AG09309 (cell line): ENCODE results near the gene F13A1.

Experiments used
- DNase-seq: peaks from one replicate; pipeline ENCODE4 v3.0.0-alpha.2; 2010; ENCODE audit warnings: low read depth
- H3K4me3 ChIP-seq: 2 replicates; pipeline ENCODE4 v1.5.1; 2011; ENCODE audit warnings: mild to moderate bottlenecking, low read depth, low read length, moderate library complexity; ENCODE audit not compliant: control insufficient read depth
- TF ChIP-seq, protein P1 (sequence below): IDR thresholded peaks from 2 replicates; pipeline ENCODE4 v1.5.1; 2011; ENCODE audit warnings: mild to moderate bottlenecking, low read depth, low read length, inconsistent platforms; ENCODE audit not compliant: insufficient read depth, control insufficient read depth; ENCODE audit errors: missing control alignments

The F13A1 gene

GRCh38 chr6:6195080-6195479 is 125.4 kb downstream of the F13A1 start:
- DNase-seq: no peak
- H3K4me3 ChIP-seq: no peak overlapping the region
- TF ChIP-seq, protein P1, sequence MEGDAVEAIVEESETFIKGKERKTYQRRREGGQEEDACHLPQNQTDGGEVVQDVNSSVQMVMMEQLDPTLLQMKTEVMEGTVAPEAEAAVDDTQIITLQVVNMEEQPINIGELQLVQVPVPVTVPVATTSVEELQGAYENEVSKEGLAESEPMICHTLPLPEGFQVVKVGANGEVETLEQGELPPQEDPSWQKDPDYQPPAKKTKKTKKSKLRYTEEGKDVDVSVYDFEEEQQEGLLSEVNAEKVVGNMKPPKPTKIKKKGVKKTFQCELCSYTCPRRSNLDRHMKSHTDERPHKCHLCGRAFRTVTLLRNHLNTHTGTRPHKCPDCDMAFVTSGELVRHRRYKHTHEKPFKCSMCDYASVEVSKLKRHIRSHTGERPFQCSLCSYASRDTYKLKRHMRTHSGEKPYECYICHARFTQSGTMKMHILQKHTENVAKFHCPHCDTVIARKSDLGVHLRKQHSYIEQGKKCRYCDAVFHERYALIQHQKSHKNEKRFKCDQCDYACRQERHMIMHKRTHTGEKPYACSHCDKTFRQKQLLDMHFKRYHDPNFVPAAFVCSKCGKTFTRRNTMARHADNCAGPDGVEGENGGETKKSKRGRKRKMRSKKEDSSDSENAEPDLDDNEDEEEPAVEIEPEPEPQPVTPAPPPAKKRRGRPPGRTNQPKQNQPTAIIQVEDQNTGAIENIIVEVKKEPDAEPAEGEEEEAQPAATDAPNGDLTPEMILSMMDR: no peak

- DNase-seq: no peak
- no peak overlapping the region for H3K4me3 ChIP-seq
- TF ChIP-seq, protein P1: no peak
These were observed 127.2 kb downstream of the F13A1 start for GRCh38 chr6:6193221-6193745.

GRCh38 chr6:6191909-6192308 is 128.6 kb downstream of the F13A1 start:
- no peak overlapping the region for H3K4me3 ChIP-seq
- TF ChIP-seq, protein P1: no peak
- no peak for DNase-seq

DNA sequence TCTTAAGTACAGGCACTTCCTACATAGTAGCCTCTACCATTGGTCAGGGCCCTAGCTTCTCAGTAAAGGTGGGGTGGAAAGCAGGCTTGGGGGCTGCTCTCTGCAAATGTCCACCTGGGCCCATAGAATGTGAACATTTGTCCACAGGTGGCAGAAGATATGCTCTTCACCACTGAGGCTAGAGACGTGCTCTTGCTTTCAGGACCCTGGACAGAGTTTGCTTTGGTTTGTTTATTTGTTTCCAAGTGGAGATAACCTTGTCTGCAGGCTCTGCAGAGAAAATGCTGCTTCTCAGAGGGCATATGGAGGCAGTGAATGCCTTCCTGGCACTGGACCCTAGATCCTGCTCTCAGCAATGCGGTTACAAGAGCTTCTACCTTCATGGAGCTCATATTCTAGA is 129.0 kb downstream of the F13A1 start:
- no peak for DNase-seq
- TF ChIP-seq, protein P1: no peak
- no peak overlapping the region for H3K4me3 ChIP-seq

DNA sequence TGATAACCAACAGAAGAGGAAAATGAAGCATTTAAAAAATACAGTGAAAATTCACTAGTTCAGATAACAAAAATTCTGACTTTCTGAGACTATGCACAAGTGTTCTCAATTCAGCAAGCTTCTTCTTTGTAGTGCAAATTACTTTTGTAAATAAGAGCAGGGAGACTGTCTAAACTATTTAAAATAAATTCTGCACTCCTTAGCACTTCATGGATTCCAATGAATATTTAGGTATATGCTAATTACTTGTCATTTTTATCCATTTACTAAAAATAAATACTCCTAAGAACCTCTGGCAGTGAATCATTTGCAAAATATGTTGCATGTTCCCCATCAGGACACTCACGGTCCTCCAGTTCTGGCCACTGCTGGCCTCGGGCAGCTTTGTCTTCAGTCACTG is 139.8 kb downstream of the F13A1 start:
- no peak overlapping the region for H3K4me3 ChIP-seq
- DNase-seq: no peak
- TF ChIP-seq, protein P1: no peak

GRCh38 chr6:6179858-6180623 is 140.4 kb downstream of the F13A1 start:
- no peak overlapping the region for H3K4me3 ChIP-seq
- TF ChIP-seq, protein P1: no peak
- no peak for DNase-seq
